Measurements from ENCODE around the gene NAV1.
"Not testable (repeated sequence)": the region's sequence is repeated elsewhere in the genome, so short reads cannot be mapped to it uniquely, and the experiment has no call there.

The NAV1 gene

GRCh38 chr1:201581371-201581770 is 42.4 kb downstream of the NAV1 start:
- H3K27ac ChIP-seq (ENCODE audit: low read length); H3K9me3 ChIP-seq (ENCODE audit: control insufficient read depth in 2 of 2, low read length in 2 of 2); H3K9ac ChIP-seq (ENCODE audit: low read length in 2 of 2): not testable (repeated sequence)

GRCh38 chr1:201582705-201583442 is 43.9 kb downstream of the NAV1 start:
- Histone ChIP-seq H3K9me3 (ENCODE audit: control insufficient read depth in 2 of 2, low read length in 2 of 2) (no peaks in the 10 kb centered on the region), H3K36me3 (ENCODE audit: control insufficient read depth in 2 of 2, insufficient read depth in 2 of 2, low read length in 2 of 2) (no peaks in the 10 kb centered on the region), H3K27me3 (ENCODE audit: control insufficient read depth in 1 of 2, insufficient read depth in 2 of 2, low read length in 2 of 2) (no peaks in the 10 kb centered on the region), H3K4me1 (ENCODE audit: control insufficient read depth, insufficient read depth, low read length) (peaks cover 20% of the 10 kb centered on the region), H3K9ac (ENCODE audit: low read length in 2 of 2) (no peak overlapping the region), H3K27ac (ENCODE audit: low read length) (no peak overlapping the region), H3K4me3 (ENCODE audit: low read length in 2 of 2) (no peak overlapping the region)

More at GRCh38 chr1:201581371-201581770, 42.4 kb downstream of the NAV1 start:
- not testable (repeated sequence) for H3K36me3 ChIP-seq (ENCODE audit: control insufficient read depth in 2 of 2, insufficient read depth in 2 of 2, low read length in 2 of 2); H3K4me3 ChIP-seq (ENCODE audit: low read length in 2 of 2); H3K27me3 ChIP-seq (ENCODE audit: control insufficient read depth in 1 of 2, insufficient read depth in 2 of 2, low read length in 2 of 2)
- peaks cover 20% of the 10 kb centered on the region for H3K4me1 ChIP-seq (ENCODE audit: control insufficient read depth, insufficient read depth, low read length)

- Histone ChIP-seq H3K27me3 (ENCODE audit: control insufficient read depth in 1 of 2, insufficient read depth in 2 of 2, low read length in 2 of 2) (no peaks in the 10 kb centered on the region), H3K9me3 (ENCODE audit: control insufficient read depth in 2 of 2, low read length in 2 of 2) (no peaks in the 10 kb centered on the region), H3K4me1 (ENCODE audit: control insufficient read depth, insufficient read depth, low read length) (peaks cover 20% of the 10 kb centered on the region), H3K27ac (ENCODE audit: low read length) (no peak overlapping the region), H3K4me3 (ENCODE audit: low read length in 2 of 2) (no peak overlapping the region), H3K36me3 (ENCODE audit: control insufficient read depth in 2 of 2, insufficient read depth in 2 of 2, low read length in 2 of 2) (no peaks in the 10 kb centered on the region), H3K9ac (ENCODE audit: low read length in 2 of 2) (no peak overlapping the region)
Measured at GRCh38 chr1:201583663-201584062, 44.7 kb downstream of the NAV1 start.

GRCh38 chr1:201584471-201585092 is 45.7 kb downstream of the NAV1 start:
- no peak overlapping the region for H3K4me3 ChIP-seq (ENCODE audit: low read length in 2 of 2)
- H3K9ac ChIP-seq (ENCODE audit: low read length in 2 of 2), result no peak overlapping the region
- H3K27ac ChIP-seq (ENCODE audit: low read length), result no peak overlapping the region
- peaks cover 20% of the 10 kb centered on the region for H3K4me1 ChIP-seq (ENCODE audit: control insufficient read depth, insufficient read depth, low read length)
- H3K9me3 ChIP-seq (ENCODE audit: control insufficient read depth in 2 of 2, low read length in 2 of 2), result no peaks in the 10 kb centered on the region
- no peaks in the 10 kb centered on the region for H3K27me3 ChIP-seq (ENCODE audit: control insufficient read depth in 1 of 2, insufficient read depth in 2 of 2, low read length in 2 of 2)
- H3K36me3 ChIP-seq (ENCODE audit: control insufficient read depth in 2 of 2, insufficient read depth in 2 of 2, low read length in 2 of 2), result no peaks in the 10 kb centered on the region

GRCh38 chr1:201585093-201585483 is 46.2 kb downstream of the NAV1 start:
- H3K27ac ChIP-seq (ENCODE audit: low read length), result no peak overlapping the region
- no peaks in the 10 kb centered on the region for H3K36me3 ChIP-seq (ENCODE audit: control insufficient read depth in 2 of 2, insufficient read depth in 2 of 2, low read length in 2 of 2)
- H3K9me3 ChIP-seq (ENCODE audit: control insufficient read depth in 2 of 2, low read length in 2 of 2), result no peaks in the 10 kb centered on the region
- H3K9ac ChIP-seq (ENCODE audit: low read length in 2 of 2), result no peak overlapping the region
- no peaks in the 10 kb centered on the region for H3K27me3 ChIP-seq (ENCODE audit: control insufficient read depth in 1 of 2, insufficient read depth in 2 of 2, low read length in 2 of 2)
- no peak overlapping the region for H3K4me3 ChIP-seq (ENCODE audit: low read length in 2 of 2)
- H3K4me1 ChIP-seq (ENCODE audit: control insufficient read depth, insufficient read depth, low read length), result peaks cover 20% of the 10 kb centered on the region

- no peaks in the 10 kb centered on the region for H3K9me3 ChIP-seq (ENCODE audit: control insufficient read depth in 2 of 2, low read length in 2 of 2)
- H3K4me1 ChIP-seq (ENCODE audit: control insufficient read depth, insufficient read depth, low read length), result peaks cover 20% of the 10 kb centered on the region
- no peaks in the 10 kb centered on the region for H3K36me3 ChIP-seq (ENCODE audit: control insufficient read depth in 2 of 2, insufficient read depth in 2 of 2, low read length in 2 of 2)
- H3K27me3 ChIP-seq (ENCODE audit: control insufficient read depth in 1 of 2, insufficient read depth in 2 of 2, low read length in 2 of 2), result no peaks in the 10 kb centered on the region
- H3K27ac ChIP-seq (ENCODE audit: low read length), result no peak overlapping the region
- no peak overlapping the region for H3K4me3 ChIP-seq (ENCODE audit: low read length in 2 of 2)
- no peak overlapping the region for H3K9ac ChIP-seq (ENCODE audit: low read length in 2 of 2)
Measured at GRCh38 chr1:201585901-201586300, 47.0 kb downstream of the NAV1 start.

- peaks cover 20% of the 10 kb centered on the region for H3K4me1 ChIP-seq (ENCODE audit: control insufficient read depth, insufficient read depth, low read length)
- no peak overlapping the region for H3K4me3 ChIP-seq (ENCODE audit: low read length in 2 of 2)
- no peak overlapping the region for H3K27ac ChIP-seq (ENCODE audit: low read length)
- no peaks in the 10 kb centered on the region for H3K27me3 ChIP-seq (ENCODE audit: control insufficient read depth in 1 of 2, insufficient read depth in 2 of 2, low read length in 2 of 2)
- no peaks in the 10 kb centered on the region for H3K9me3 ChIP-seq (ENCODE audit: control insufficient read depth in 2 of 2, low read length in 2 of 2)
- H3K9ac ChIP-seq (ENCODE audit: low read length in 2 of 2), result no peak overlapping the region
- no peaks in the 10 kb centered on the region for H3K36me3 ChIP-seq (ENCODE audit: control insufficient read depth in 2 of 2, insufficient read depth in 2 of 2, low read length in 2 of 2)
Measured at GRCh38 chr1:201586806-201587205, 47.9 kb downstream of the NAV1 start.

GRCh38 chr1:201587729-201588128 is 48.8 kb downstream of the NAV1 start:
- peaks cover 15% of the 10 kb centered on the region for H3K4me1 ChIP-seq (ENCODE audit: control insufficient read depth, insufficient read depth, low read length)
- no peak overlapping the region for H3K4me3 ChIP-seq (ENCODE audit: low read length in 2 of 2)
- no peak overlapping the region for H3K9ac ChIP-seq (ENCODE audit: low read length in 2 of 2)
- H3K27me3 ChIP-seq (ENCODE audit: control insufficient read depth in 1 of 2, insufficient read depth in 2 of 2, low read length in 2 of 2), result no peaks in the 10 kb centered on the region
- H3K27ac ChIP-seq (ENCODE audit: low read length), result no peak overlapping the region
- H3K36me3 ChIP-seq (ENCODE audit: control insufficient read depth in 2 of 2, insufficient read depth in 2 of 2, low read length in 2 of 2), result no peaks in the 10 kb centered on the region
- no peaks in the 10 kb centered on the region for H3K9me3 ChIP-seq (ENCODE audit: control insufficient read depth in 2 of 2, low read length in 2 of 2)

Measured in stomach smooth muscle (tissue), 2 donors.